RPMI7951 (cell line): Measurements from ENCODE around the gene LLCFC1. TPM values are rescaled to one million over a fixed set of nuclear protein-coding genes. Genes with fewer than 3 reads are reported as not detected.

Experiments used
- DNase-seq: peaks from one replicate; pipeline ENCODE4 v3.0.0-alpha.2; 2012; ENCODE audit warnings: low read depth
- total RNA-seq: library from RNA; depleted of rRNA; stranded (reverse); fragments of >200 nt; shearing (Covaris generic); gene quantifications from 2 replicates; pipeline ENCODE4 v1.2.3, GENCODE V29; 2014

LLCFC1 gene
- total RNA-seq, 1 experiment from 2014 or later = not detected

DNA sequence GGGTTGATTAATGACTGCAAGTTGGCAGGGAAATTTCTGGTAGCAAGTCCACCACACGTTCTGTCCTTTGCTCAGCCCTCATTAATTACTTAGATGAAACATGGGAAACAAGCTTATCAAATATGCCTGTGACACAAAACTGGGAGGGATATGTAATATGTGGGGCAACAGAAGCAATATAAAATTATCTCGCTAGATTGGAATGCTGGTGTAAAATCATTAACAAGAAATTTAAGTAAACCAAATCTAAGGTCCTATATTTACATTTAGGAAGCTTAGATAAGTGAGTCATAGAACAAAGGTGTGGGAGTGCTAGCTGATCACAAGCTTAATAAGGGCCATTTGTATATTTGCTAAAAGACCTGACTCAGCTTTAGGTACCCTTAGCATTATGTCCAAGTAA, 29.3 kb upstream of the LLCFC1 start:
- DNase-seq = no peak

DNA sequence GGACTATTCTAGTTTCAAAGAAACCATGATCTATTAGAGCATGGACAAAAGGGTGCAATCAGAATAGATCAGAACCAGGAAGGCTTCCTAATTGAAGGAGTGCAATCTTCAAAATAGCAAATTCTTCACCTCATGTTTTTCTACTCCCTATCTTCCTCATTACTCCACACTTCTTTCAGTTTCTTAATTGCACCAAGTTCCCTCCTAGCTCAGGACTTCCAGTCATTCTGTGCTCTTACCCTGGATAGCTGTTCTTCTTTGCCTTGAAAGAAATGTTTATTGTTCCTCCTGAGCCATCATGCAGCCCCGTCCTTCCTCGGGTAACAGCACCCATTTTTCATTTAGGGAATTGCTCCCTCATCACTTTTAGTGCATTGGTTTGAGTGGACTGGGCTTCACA, 28.8 kb upstream of the LLCFC1 start:
- DNase-seq = no peak

DNA sequence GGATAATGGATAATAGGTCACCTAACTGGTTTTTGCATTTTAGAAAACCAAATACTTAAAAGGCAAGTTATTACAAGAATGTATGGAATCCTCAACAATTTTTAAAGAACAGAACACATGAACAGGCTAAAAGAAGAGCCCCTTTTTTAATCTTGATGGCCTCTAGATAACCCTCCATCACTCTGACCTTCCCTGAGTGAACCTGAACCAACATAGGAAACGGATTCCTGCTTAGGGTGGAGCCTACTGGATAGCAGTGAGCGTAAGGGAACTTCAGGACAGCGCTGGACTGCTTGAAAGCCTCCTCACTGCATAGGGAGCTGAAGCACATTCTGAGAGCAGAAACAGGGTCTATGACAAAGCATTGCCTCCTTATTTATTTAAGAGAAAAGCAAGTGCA, 26.2 kb upstream of the LLCFC1 start:
- DNase-seq = no peak

DNA sequence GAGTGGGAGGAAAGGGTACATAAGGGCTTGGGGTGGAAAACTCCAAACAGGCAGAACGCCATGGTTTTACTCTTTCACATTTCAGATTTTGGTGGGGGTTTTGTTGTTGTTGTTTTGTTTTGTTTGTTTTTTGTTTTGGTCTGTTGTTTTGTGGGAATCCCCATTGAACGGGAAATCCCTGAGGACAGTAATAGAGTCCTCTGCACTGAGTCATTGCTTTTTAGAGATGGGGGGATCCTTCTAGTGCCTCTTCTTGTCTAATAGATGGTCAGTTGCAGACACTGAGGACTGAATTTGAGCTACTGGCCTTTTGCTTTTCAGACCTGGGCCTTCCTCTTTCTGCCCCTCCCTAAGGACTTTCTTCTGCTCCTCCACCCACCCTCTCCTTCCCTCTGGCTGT, 25.7 kb upstream of the LLCFC1 start:
- no peak for DNase-seq

DNA sequence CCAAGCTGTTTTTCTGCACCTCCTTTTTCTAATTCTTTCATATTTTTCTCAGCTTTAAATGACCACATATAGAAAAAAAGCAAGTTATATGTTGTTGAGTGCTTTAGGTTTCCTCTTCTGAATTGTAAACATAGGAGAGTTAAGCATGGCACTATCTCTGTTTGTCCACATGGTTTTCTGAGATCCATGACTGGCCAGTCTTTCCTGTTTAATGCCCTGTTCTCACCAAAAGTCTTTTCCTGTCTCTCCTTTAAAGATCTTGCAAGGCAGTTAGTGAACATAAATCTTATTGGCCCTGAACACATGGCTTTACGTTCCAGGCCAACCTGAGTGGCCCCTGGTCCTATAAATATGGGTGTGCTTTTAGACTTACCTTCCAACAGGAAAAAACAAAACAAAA, 25.2 kb upstream of the LLCFC1 start:
- DNase-seq = no peak

DNA sequence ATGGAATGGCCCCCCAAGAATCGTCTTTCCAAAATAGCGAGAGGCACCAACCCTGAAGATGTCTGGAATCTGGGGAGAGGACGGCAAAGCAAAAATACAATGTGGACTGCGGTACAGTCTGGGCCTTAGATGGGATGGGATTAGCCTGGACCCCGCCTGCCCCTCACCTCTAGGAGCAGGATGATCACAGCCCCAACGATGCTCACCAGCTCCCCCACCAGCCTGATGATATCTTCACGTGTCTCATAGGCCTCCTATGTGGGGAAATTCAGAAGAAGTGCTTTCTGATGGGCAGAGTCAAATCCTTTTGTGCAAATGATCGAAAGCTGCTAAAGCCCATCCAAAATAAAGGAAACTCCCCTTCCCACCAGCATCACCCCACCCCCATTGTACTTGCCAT, 24.0 kb upstream of the LLCFC1 start:
- no peak for DNase-seq

DNA sequence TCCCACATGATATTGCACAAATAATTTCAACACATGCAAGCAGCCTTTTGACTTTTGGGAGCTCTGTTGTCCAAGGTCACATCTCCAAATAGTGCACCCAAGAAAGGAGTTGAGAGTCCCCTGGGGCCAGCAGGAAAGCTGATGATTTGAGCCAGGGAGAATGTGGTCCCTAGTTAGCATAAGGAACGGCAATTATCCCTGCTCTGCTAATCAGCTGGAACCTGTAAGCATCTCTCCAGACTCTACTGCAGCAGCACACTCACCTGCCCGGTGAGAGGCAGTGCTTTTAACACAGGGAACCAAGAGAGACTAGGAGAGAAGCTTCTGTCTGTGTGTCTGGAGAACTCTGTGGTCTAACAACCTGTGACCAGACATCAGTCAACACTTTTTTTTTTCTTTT, 22.8 kb upstream of the LLCFC1 start:
- DNase-seq = no peak

DNA sequence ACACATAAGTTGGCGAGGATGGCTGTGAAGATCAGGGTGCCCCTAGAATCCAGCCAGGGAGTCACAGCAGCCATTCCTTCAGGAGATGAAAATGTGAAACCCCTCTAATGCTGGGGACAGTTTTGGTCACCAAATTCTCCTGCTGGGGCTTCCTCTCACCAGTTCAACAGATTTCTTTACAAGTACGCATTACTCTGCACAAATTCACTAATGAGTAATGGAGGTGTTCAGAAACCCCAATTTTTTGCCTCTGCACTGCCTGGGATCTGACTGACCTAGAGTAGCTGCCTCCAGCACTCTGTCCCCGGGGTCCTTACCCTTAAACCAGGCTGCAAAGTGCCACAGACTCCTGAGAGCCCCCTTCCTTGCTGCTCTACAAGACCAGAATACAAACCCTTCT, 21.8 kb upstream of the LLCFC1 start:
- no peak for DNase-seq

DNA sequence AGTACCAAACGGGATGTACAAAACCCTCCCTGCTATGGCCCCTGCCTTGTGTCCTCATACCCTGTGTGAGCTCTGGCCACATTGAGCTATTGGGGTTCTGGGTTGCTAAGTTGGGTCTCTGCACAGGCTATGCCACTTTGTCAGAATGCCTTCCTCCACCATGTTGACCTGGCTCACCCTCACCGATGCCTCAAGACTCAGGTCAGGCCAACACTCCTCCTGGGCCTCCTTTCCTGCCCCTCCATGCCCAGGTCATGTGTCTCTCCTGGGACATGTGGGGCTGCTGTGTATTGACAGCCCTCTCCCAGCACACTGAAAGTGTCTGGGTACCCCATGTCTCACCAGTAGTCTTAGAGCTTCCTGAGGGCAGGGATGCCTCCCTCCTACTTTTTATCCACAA, 20.4 kb upstream of the LLCFC1 start:
- DNase-seq = no peak

DNA sequence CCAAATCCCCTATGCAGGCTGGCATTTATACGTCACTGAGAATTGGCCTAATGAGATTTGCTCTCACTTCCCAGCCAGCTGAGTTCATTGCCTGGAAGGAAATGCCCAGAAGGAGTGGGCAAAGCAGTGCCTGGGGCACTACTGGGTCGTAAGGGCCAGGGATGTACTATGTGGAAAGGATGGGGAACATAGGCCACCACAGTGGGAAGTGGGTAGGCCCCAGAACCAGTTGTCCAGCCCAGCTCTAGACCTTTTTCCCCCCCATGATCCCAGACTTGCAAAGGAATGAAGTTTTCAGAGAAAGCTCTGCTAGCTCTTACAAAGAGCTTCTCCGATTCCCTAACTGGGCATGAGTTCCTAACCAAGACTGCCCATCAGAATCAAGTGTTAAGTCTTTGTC, 19.6 kb upstream of the LLCFC1 start:
- DNase-seq = no peak

DNA sequence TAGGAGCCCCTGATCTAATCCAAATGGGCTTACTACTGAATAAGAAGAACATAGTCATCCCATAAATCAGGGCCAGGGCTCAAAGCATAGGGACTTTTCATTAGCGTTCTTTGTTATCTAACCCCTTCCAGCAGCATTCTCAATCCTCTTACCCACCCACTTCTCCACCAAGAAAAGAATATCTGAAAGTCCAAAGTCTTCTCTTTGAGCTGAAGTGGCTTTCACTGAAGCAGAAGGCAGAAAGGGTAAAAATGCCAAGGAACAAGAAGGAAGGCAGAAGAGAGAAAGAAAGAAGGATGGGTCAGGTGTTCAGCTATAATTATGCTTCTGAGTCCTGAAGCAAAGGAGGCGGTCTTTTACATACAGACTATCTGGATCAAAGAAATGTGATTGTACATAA, 15.9 kb upstream of the LLCFC1 start:
- no peak for DNase-seq

DNA sequence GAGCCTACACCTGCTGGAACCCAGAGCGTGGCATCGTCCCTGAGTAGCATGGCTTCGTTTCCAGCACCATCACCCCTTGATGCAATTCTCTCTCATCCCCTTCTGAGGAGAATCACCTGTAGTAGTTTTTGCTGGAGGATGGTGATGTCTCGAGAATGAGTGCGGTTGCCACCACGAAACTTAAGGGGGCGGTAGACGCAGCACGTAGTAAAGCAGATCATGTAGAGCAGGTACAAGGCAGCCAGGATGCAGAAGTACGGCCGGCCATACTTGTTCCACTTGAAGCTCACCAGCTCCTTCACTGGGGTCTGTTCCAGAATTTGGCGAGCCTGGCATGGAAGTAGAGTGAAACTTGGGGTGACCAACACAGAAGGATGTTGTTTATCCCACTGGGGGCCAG, 13.9 kb upstream of the LLCFC1 start:
- no peak for DNase-seq

DNA sequence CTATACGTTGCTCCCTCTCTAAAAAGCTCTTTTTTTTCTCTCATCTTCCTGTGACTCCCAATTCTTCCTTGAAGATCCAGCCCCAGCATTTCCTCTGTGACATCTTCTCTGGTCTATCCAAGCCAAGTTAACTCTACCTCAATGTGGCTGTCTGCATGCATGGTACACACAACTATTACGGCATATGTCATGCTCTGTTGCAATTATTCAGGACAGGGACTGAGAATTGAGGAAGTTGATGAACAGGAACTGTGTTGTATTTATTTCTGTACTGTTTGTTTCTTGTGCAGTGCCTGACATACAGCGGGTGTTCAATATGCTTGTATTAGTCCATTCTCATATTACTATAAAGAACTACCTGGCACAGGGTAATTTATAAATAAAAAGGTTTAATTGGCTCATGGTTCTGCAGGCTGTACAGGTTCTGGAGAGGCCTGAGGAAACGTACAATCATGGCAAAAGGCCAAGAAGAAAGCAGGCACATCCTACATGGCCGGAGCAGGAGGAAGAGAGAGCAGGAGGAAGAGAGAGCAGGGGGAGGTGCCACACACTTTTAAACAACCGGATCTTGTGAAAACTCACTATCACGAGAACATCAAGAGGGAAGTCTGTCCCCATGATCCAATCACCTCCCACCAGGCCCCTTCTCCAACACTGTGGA, 12.1 kb upstream of the LLCFC1 start:
- no peak for DNase-seq

DNA sequence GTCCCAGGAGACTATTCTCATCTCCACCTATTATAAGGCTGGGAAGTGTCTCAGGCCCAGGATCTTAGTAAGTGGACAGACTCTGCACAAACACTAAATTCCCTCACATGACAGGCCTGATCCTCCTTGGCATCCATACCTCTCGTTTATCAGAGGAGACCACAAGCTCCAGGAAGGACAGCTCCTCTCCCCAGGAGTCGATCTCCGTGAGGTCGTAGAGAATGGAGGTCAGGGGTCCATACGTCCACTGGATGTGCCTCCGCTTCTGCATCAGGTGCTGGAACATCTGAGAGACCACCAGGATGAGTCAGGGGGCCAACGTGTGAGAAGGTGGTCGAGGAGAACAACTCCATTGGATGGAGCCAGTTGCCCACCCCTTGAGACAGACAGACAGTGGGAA, 11.3 kb upstream of the LLCFC1 start:
- DNase-seq = no peak

DNA sequence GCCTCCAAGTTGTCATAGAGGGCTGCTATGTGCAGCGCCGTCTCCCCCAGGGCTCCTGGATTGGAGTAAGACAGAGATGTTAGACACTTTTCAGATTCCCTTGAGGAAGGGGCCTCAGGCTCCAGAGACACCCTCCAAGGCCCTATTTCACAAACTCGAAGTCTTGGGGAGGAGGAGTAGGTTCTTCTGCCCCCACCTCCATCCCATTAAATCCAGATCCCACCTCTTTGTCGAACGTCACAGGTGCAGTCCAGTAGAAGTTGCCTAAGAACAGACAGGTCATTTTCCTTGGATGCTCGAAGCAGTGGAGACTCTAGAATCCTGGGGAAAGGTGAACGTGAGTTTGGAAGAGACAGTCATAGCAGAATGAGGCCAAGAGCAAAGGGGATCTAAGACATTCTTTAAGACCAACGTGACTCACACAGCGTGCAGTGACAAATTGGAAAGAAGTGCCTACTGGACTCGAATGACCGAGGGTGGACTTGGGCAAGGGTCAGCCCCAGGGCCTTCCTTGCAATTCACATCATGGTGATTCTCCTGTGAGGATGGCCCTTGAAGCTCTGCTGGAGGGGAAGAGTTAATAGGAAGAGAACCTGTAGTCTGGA, 9.1 kb upstream of the LLCFC1 start:
- no peak for DNase-seq

DNA sequence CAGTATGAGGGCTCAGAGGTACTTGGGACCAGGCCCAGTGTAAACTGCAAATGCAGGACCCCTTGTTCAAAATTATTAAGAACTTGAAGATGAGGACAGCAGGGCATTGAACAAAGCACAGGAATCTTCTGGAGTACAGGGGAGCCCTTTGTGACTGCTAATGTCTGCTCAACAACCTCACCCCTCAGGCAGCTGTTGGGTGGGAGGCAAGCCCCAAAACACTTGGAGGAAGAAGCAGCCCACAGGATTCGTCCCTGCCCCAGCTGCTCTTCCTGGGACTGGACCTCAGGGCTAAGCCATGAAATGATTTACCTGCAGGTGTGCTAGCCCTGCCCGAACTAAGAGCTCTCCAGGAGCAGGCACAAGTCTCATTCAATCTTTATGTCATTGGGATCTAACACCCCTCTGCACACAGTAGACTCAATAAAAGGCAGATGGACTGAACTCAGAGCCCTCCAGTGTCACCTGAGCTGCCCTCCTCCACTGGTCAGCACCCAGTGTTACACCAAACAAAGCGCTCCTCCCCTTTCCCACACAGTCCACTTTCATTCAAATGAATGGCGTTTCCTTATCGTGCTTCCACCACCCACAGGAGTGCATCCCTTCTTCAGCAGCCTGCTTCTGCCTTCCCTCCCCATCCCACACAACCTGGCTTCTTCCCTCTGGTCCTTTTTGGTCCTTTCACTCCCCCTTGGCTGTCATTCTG, 6.7 kb upstream of the LLCFC1 start:
- DNase-seq = no peak

DNA sequence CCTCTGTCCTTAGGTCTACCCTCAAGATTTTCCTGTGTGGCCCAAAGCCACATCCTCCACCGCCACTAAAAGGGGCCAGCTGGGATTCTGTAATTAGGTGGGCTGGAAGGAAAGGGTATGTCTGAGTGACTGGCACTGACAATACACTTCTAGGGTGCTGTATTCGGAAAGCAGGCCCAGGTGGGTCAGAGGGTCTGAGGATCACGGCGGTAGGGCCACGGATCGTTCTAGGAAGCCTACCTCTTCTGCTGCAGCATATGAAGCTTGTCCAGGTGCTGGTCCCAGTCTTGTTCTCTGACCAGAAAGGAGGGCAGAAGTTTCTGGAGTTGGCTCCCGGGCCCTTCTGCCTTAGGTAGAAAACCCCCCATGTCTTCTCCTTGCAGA, 6.2 kb upstream of the LLCFC1 start:
- DNase-seq = no peak

DNA sequence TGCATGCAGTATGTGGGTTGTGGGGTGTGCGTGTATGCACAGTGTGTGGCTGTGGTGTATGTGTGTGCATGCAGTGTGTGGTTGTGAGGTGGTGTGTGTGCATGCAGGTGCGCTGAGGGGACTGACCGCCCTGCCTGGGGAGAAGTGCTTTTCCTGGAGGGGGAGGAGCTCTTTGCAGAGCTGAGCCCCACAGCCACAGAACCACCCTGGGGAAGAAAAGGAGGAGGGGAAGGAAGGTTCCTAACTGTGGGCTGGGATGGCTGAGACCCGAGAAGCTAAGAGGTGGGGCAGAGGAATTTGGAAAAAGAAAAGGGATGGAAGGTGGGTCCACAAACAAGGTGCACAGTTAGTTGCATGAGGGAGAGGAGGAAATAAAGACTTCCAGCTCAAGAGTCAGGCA, 5.7 kb upstream of the LLCFC1 start, which contains the start of gene TRPV5:
TRPV5 (minus strand) TSS at position 123 of the 400 bp plus-strand sequence. CDS start 287 bp downstream, outside the sequence.
- DNase-seq = no peak

DNA sequence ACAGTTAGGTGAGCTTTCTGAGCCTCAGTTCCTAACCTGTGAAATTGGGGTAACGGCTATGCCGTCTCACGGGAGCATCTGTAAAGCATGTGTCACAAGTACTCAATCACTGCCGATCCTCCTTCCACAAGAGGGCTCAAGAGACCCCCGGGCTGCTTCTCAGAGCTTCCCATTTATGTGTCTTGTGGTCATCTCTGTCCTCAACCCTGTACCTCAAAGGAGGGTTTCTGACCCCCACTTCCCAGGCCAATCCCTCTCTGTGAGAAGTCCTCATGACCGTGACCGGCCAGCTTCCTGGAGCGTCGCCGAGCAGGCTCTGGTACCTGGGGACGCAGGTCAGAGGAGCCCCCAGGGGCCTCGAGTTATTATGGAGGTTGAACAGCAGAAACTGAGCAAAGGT, 5.2 kb upstream of the LLCFC1 start:
- DNase-seq = no peak

DNA sequence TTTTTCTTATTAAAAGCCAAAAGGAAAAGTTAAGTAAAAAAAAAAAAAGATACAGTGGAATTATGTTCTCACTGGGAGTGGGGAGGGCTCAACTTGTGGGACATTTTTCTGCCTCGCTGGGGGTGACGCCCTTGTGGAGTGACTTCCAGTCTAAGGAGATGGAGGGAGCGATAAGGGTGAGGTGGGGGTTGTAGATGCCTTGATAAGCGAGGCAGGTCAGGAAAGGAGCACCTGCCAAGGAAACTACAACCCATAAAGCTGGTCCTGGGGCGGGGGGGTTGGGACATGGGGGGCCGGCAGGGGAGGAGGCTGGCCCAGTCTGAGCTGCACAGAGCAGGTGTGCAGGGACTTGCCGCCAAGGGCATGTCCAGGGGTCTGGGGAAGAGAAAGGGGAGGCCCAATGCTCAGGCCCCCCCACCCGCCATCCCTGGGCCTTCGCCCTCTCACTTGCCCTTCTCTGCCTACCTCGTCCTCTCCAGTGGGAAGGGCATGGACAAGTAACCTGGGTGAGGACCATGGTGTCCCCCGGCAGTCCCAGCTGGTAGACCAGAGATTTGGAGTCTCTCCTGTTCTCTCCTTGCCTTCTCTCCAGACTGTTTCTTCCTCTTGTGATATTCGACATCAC, 3.2 kb upstream of the LLCFC1 start:
- DNase-seq = no peak

DNA sequence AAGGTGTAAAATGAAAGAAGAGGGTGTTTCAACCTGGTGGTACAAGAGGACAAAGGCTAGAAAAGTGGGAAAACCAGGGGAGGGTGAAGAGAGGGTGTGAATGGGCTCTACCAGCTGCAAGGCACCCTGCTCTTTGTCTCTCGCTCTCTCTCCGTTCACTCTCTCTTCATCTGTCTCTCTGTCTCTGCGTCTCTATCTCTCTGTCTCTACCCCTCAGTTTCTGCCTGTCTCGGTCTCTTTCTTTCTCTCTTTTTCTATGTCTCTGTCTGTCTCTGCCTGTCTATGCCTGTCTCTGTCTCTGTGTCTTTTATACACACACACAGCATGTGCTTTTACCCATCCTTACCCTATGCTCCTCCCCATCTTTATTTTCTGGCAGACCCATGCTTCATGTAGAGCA, 673 bp upstream of the LLCFC1 start:
- DNase-seq = no peak

DNA sequence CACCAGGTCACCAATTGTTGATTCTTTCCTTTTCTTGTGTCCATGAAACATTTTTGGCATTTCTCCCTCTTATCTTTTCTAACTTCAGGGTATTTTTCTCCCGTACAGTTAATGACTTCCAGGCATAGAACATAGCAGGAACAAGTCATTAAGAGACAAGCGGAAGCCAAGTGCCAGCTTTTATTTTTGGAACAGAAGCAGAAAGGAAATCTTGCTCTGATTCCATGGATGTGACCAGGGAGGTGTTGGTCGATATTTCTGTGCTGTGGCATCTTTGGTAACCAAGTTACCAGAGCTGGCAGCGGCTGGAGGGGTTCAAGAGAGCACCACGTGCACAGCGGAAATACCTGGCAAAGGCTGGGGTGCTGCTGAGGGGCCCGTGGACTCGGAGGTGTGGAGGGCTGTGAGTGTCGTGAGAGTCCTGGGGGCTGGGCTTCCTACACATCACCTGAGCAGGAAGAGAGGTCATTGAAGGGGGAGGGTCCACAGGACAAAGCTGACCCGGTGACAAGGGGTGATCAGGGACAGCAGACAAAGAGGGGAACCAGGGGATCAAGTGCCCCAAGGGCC, 1.8 kb downstream of the LLCFC1 start:
- no peak for DNase-seq

DNA sequence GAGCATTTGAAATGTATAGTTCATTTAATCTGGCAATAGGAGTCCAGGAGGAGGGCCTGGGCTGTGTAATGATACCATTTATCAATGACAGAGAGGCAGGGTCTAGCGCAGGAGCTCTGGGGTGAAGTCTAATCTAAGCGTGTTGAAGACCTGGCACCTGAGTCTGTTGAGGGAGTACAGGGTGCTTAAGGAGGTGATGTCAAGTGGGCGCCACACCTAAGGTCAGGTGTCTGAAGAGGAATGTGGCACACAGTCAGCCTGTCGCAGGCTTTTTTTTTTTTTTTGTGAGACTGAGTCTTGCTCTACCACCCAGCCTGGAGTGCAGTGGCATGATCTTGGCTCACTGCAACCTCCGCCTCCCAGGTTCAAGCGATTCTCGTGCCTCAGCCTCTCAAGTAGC, 2.3 kb downstream of the LLCFC1 start:
- no peak for DNase-seq
